GM21515 (cell line): ENCODE data around the gene DYRK1A.
A peak's percentile ranks its signal among the peaks of the same experiment; 100 is the strongest.
"Not testable (repeated sequence)": the region's sequence is repeated elsewhere in the genome, so short reads cannot be mapped to it uniquely, and the experiment has no call there.

Source experiments
- ATAC-seq: cut with Tn5 transposase; IDR thresholded peaks from one replicate; pipeline ENCODE4 v1.9.1; 2021; ENCODE audit not compliant: unreplicated experiment

Gene DYRK1A

GRCh38 chr21:37546949-37547614 lies 180.5 kb downstream of the DYRK1A start:
- no peak for ATAC-seq

DNA sequence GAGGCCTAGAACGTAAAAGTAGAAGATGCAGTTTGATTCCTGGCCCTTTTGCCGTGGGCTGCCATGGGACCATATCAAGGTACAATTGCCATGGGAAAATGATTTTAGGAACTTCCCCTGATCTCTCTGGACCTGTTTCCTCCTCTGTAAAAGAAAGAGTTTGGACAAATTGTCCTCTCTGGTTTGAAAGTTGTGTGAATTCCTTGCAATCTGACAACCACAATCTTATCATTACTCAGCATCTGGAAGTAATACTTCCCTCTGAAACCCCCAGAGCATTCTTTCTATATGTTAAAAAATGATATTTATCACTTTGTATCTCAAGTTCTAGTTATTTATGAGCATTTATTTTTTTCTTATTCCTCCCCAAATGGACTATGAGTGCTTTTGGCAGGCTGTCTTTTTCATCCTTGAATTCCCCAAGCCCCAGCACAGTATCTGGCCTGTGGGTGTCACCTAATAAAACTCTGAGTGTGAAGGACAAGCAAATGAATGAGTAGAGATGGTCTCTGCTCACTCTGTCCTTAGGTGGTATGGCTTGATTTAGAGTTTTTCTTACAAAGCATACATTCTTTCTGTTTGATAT lies 181.1 kb downstream of the DYRK1A start:
- ATAC-seq = no peak

DNA sequence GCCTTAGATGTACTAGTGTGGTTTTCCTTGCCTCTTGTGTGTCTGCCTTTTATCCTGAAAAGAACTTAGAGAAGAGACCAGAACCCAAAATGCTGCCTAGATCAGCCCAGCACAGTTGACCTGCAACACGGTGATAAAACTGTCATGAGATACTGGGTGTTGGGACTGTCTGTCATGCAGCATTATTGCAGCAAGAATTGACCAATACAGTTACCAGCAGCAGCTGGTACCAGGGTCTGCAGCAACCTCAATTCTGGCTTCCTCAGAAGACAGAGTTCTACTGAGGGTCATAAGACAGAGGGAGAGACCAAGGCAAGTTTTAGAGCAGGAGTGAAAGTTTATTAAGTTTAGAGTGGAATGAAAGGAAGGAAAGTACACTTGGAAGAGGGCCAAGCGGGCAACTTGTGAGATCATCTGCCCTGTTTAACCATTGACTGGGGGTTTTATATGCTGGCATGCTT lies 182.0 kb downstream of the DYRK1A start:
- no peak for ATAC-seq

- ATAC-seq = not testable (repeated sequence)
Measured at GRCh38 chr21:37549730-37550129, 183.2 kb downstream of the DYRK1A start.

GRCh38 chr21:37550157-37550556 lies 183.6 kb downstream of the DYRK1A start:
- ATAC-seq = no peak

GRCh38 chr21:37550618-37551330 lies 184.2 kb downstream of the DYRK1A start:
- no peak for ATAC-seq

- ATAC-seq = no peak
Measured at GRCh38 chr21:37551331-37551992, 184.9 kb downstream of the DYRK1A start.

DNA sequence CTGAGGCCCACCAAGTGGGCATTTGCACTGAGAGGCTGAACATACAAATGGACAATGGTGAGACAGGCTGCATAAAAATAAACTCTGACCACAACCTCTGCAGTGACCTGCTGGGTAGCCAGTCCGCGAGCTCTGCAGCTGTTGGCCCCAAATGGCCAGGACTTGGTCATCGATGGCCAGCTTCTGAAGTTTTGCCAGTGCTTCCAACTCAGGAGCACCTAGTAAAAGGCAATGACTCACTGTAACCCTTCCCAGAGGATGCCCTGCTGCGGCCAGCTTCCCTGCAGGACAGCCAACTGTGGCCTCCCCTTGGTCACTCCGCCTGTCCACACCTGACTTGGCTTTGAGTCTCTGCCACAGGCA lies 185.4 kb downstream of the DYRK1A start:
- ATAC-seq = no peak

DNA sequence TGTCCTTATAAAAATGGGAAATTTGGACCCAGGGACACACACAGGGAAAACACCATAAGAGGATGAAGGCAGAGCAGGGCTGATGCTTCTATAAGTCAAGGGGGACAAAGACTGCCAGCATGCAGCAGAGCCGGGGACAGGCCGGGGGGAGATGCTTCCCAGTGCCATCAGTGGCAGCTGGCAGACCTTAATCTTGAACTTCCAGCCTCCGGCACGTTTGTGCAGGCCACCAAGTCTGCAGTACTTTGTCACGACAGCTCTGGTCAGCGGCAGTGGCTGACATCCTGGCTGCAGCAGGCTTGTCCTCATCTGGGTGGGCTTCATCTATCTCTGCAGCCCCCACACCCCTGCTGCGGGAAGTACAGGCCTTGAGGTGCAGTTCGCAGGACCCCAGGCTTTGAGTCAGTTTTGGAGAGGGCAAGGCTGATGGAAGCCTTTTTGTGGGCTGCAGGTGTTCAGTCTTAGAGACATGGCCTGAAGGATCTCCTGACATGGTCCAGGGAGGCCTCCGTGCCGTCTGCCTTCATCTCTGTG lies 186.0 kb downstream of the DYRK1A start:
- ATAC-seq = no peak

GRCh38 chr21:37553078-37553481 lies 186.5 kb downstream of the DYRK1A start:
- ATAC-seq = no peak

DNA sequence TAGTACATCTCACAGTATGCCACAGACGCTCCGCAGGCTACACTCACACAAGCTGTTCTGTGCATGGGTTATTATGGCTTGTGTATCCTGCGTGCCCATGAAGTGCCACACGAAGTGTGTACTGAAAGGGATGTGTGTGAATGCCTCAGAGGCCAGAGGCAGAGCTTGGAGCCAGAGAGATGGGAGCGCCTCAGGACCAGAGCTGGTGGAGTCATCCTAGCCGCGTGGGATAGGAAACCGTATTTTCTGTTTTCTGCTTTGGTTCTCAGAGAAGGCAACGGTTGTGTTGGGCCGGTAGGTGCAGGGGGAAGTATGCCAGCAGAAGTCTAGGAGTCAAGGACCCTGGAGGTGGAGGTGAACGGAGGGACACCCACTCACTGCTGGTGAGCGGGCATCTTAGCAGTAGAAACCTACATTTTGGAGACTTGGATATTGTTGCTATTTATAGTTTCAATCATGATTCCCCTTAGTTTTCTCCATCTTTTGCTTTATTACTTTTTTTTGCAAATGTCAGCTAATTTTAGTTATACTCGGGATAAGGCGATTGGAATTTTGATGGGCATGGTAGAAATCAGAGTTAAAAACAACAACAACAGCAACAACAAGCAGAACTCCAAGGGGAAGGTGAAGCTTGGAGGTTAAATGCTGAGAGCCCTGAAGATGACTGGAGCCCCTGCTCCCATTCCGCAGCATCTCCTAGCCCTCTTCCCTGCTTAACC lies 188.2 kb downstream of the DYRK1A start:
- ATAC-seq = no peak

DNA sequence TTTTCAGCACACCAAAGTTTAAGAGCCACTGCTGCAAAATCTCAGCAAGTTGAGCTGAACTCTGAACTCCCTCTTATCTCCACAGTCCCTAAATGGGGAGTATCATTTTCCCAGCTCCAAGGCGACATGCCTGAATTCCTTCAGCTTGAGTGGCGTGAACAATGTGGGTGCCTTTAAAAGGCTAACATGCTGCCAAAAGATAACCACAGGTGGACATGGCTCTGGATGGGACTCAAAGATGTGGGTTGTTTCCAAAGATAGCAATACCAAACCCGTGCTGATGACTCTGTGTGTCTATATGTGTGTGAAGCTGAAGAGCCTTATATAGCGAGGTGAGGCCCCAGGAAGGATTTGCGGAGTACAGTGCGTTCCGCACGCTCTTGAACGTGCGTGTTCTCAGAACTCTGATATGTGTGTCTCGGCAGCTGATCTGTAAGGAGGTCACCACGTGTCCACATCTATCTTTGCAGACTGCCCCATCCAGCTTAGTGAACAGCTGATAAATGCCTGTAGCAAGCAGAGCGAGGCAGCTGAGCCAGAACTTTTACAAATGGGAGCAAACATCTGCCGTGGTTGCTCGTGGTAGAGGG lies 189.2 kb downstream of the DYRK1A start:
- no peak for ATAC-seq

DNA sequence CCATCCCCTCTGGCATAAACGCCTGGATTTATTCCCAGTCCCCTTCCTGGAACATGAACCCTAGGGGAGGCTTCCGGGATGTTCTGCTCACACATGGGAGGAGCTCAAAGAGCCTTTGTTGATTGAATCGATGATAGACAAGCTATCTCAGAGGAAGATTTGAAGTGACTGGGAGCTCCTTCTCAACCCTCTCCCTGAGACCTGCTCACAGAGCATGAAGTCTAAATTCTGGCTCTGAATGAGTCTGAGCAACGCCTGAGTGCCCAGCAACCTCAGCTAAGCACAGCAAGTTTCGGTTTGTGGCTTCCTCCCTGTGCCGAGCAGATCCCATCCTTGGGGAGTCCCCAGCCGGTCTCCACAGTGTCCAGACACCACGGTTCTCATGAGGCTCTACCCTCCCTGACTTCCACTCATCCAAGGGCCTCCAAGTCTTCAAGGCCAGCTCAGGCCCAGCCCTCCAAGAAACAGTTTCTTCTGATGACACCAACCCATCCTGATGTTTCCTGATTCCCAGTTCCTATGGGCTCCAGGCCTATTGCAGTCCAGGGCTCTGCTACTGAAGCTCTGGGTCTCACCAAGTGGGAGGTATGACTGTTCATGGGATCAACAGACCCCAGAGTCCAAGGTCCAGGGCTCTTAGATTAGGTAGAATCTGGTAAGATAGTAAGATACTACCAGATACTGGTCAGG lies 190.8 kb downstream of the DYRK1A start:
- ATAC-seq = peak; percentile 95

GRCh38 chr21:37558676-37559211 lies 192.2 kb downstream of the DYRK1A start:
- no peak for ATAC-seq

DNA sequence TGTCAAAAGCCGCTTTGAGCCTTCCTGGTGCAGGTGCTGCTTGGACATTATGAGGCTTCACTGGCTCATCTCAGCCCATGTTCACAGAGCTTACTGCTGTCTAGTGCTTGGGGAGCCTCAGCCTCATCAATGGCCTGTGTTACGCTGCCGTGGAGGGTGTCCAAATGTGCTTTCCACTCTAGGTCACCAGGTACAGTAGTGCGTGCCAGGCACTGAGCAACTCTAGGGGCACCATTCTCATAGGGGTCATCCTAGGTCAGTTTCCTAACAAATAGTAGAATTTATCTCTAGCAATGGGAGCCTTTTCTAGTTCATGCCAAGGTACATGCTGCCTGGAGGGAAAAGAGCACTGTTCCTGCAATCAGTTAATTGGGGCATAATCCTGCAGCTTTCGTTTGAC lies 193.8 kb downstream of the DYRK1A start:
- ATAC-seq = no peak

GRCh38 chr21:37561506-37561905 lies 194.9 kb downstream of the DYRK1A start:
- ATAC-seq = no peak

DNA sequence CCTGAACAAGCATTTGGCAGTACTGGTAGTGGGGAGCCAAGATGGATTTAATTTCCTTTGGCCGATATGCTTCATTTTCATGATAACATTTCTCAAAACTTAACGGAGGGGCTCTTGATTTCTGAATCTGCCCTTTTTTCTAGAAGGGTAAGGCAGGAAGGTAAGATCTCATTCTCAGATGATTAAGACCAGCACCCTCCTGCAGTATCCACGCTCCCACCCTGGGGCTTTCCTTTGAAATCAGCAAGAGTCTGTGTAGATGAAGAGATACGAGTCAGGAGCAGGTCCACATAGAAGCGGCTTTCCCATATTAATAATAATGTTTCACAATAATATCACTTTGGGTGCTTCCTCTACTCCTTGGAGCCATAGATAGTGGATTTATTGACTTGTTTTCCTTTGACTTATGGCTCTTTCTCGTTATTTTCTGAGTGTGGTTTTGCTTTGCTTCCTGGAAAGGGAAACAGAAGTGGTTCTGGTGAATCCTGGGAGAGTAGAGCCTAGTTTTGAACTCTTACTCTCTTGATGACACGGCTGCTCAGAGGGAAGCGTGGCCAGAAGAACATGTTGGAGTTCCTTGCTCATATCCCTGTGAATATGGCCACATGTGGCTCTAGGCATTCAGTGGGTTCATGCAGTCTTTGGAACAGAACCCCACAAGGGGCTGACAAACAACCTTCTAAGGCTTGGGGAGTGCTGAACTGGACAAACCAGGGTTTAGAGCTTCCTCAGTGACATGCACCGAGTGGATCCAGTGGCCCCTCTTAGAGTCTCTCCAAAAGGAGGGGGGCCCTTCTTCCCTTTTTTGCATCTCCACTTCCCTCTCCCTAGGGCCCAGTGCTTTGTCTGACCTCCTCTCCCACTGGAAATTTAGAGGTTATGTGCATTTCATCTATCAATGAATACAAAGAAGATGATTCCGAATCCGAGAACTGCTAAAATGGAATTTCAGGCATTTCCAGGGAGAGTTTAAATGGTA lies 195.7 kb downstream of the DYRK1A start:
- ATAC-seq = no peak

DNA sequence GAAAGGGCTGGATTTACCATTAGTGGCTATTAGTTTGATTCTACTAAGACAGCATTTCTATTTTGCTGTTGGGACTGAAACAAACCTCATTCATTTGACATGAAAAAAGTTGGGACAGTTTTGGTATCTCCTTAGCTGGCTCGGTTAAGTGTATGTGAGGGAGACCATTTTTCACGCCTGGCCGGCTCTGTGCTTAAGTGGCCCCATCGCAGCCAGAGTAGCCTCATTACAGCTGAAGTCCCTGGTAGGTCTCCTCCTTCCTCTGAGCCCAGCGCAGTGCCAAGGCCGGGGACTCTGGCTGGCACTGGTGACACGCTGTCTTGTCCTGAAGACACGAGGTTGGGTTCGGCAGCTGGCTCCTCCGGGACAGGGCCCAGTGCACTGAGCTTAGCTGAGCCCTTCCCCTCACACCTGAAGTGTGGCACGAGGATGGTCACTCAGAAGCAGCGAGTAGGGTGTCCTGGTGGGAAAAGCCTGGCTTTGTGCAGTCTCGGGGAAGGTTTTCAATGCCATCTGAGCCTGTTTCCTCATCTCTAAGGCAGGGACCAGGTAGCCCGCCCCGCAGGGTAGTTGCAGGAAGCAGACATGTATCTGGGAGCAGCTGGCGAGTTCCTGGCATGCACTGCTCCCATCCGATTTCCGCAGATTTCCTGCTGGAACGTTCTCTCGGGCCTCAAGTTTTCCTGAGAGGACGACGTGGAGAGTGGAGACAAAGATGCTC lies 196.5 kb downstream of the DYRK1A start:
- peak; percentile 16 for ATAC-seq
